Measurements from ENCODE around the gene SPRTN.

DNA sequence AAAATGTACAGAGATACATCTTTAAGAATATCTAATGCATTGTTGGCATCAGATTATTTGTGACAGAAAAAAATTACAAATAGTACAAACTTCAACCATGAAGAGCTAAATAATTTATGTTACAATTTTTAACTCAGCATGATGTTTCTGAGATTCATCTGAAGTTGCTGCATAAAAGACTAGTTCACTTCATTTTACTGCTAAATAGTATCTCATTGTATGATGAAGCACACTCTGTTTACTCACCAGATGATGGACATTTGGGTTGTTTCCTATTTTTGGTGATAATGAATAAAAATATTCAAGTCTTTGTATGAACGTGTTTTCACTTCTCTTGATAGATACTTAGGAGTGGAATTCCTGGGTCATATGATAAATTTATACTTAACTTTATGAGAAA is 63.4 kb downstream of the SPRTN start:
- TF ChIP-seq EZH2 (IDR thresholded peaks at IDR 0.05) = no peak
- no peak for TF ChIP-seq POLR2AphosphoS5 (IDR thresholded peaks at IDR 0.05; ENCODE audit: borderline replicate concordance, low read depth, low read length)
- TF ChIP-seq FOXP2 (optimal IDR thresholded peaks at IDR 0.05; ENCODE audit: control extremely low read depth, extremely low read length, insufficient read depth) = no peak
